Activated CD4-positive, alpha-beta T cell treated with anti-CD3 and anti-CD28 coated beads, Interleukin-2, Interleukin-6, amounts not matched to agents 100 ng/mL and 50 ng/mL, durations not matched to agents 16 hours and 8 hours (primary cell): Measurements from ENCODE around the gene DMXL1.

Experiments
- DNase-seq: peaks from one replicate; pipeline ENCODE4 v3.0.0-alpha.2; 2020

DMXL1 gene

GRCh38 chr5:119070828-119071560 is at the start of gene DMXL1:
Gene DMXL1 (plus strand): TSS chr5:119071087. CDS start chr5:119071570, 483 bp downstream.
- DNase-seq, result peak; percentile 99

- no peak for DNase-seq
Observed at GRCh38 chr5:119021149-119021732, 49.6 kb upstream of the DMXL1 start.

- DNase-seq, result peak; percentile 36
Observed at GRCh38 chr5:119022017-119022745, 48.7 kb upstream of the DMXL1 start.

- no peak for DNase-seq
Observed at GRCh38 chr5:119022773-119023172, 48.1 kb upstream of the DMXL1 start.

- DNase-seq, result no peak
Observed at GRCh38 chr5:119028575-119028974, 42.3 kb upstream of the DMXL1 start.

- peak; percentile 66 for DNase-seq
Observed at GRCh38 chr5:119031011-119031886, 39.6 kb upstream of the DMXL1 start.

- DNase-seq, result peak; percentile 55
Observed at GRCh38 chr5:119031905-119032304, 39.0 kb upstream of the DMXL1 start.

- DNase-seq, result no peak
Observed at GRCh38 chr5:119032656-119033055, 38.2 kb upstream of the DMXL1 start.

- DNase-seq, result no peak
Observed at GRCh38 chr5:119033135-119033534, 37.8 kb upstream of the DMXL1 start.

- peak; percentile 56 for DNase-seq
Observed at GRCh38 chr5:119036101-119036762, 34.7 kb upstream of the DMXL1 start.

GRCh38 chr5:119037496-119038215 is 33.2 kb upstream of the DMXL1 start:
- DNase-seq, result no peak

- no peak for DNase-seq
Observed at GRCh38 chr5:119048246-119048645, 22.6 kb upstream of the DMXL1 start.

- no peak for DNase-seq
Observed at GRCh38 chr5:119049824-119050449, 20.9 kb upstream of the DMXL1 start.

- no peak for DNase-seq
Observed at GRCh38 chr5:119054101-119054500, 16.8 kb upstream of the DMXL1 start.

GRCh38 chr5:119055294-119055693 is 15.6 kb upstream of the DMXL1 start:
- DNase-seq, result no peak

- DNase-seq, result no peak
Observed at GRCh38 chr5:119058979-119059529, 11.8 kb upstream of the DMXL1 start.

GRCh38 chr5:119059740-119060255 is 11.1 kb upstream of the DMXL1 start:
- DNase-seq, result no peak

GRCh38 chr5:119063579-119064379 is 7.1 kb upstream of the DMXL1 start:
- DNase-seq, result peak; percentile 72

- DNase-seq, result no peak
Observed at GRCh38 chr5:119067450-119067849, 3.4 kb upstream of the DMXL1 start.

GRCh38 chr5:119070578-119070827 is 384 bp upstream of the DMXL1 start:
- no peak for DNase-seq
